ENCODE data around the gene KRTAP24-1. TPM values are rescaled to one million over a fixed set of nuclear protein-coding genes. Genes with fewer than 3 reads are reported as not detected.

KRTAP24-1 gene
- total and polyA plus RNA-seq, 8 donors, result not detected

GRCh38 chr21:30238168-30238567, 44.6 kb downstream of the KRTAP24-1 start:
- Histone ChIP-seq H3K27me3 (no peaks in the 10 kb centered on the region), H3K4me1 (no peaks in the 10 kb centered on the region), H3K36me3 (no peaks in the 10 kb centered on the region), H3K9me3 (no peaks in the 10 kb centered on the region), H3K27ac (no peak overlapping the region), H3K4me3 (no peak overlapping the region)
- intact Hi-C loops (cut with DNase I; ENCODE audit: low total_unique reads), result no loop called here
- WGBS, 5 donors, result 78 to 88% (median 81%) methylated on average over 1 of the region's 1 CpG
- no peak for TF ChIP-seq EP300 (IDR thresholded peaks at IDR 0.05)
- TF ChIP-seq POLR2A (IDR thresholded peaks at IDR 0.05), result no peak
- no peak for TF ChIP-seq CTCF (IDR thresholded peaks at IDR 0.05)
- TF ChIP-seq POLR2AphosphoS5 (IDR thresholded peaks at IDR 0.05), result no peak
- DNase-seq, result no peak

- no peaks in the 10 kb centered on the region for H3K4me1 ChIP-seq
- no peak for DNase-seq
- TF ChIP-seq EP300 (IDR thresholded peaks at IDR 0.05), result no peak
- no peak for TF ChIP-seq POLR2A (IDR thresholded peaks at IDR 0.05)
- no peak for TF ChIP-seq POLR2AphosphoS5 (IDR thresholded peaks at IDR 0.05)
- no peak for TF ChIP-seq CTCF (IDR thresholded peaks at IDR 0.05)
- H3K27me3 ChIP-seq, result no peaks in the 10 kb centered on the region
- intact Hi-C loops (cut with DNase I; ENCODE audit: low total_unique reads), result no loop called here
- 30 to 54% (median 35%) methylated on average over 2 of the region's 2 CpGs for WGBS, 5 donors
- H3K36me3 ChIP-seq, result no peaks in the 10 kb centered on the region
- H3K4me3 ChIP-seq, result no peak overlapping the region
- H3K27ac ChIP-seq, result no peak overlapping the region
- H3K9me3 ChIP-seq, result no peaks in the 10 kb centered on the region
Measured at GRCh38 chr21:30234643-30235042, 48.1 kb downstream of the KRTAP24-1 start.

- Histone ChIP-seq H3K4me1 (no peaks in the 10 kb centered on the region), H3K9me3 (no peaks in the 10 kb centered on the region), H3K27ac (no peak overlapping the region), H3K4me3 (no peak overlapping the region), H3K27me3 (no peaks in the 10 kb centered on the region), H3K36me3 (no peaks in the 10 kb centered on the region)
- TF ChIP-seq POLR2AphosphoS5 (IDR thresholded peaks at IDR 0.05) (no peak), EP300 (IDR thresholded peaks at IDR 0.05) (no peak), POLR2A (IDR thresholded peaks at IDR 0.05) (no peak), CTCF (IDR thresholded peaks at IDR 0.05) (no peak)
- intact Hi-C loops (cut with DNase I; ENCODE audit: low total_unique reads), result no loop called here
- DNase-seq, result no peak
- WGBS, 5 donors, result 63 to 73% (median 72%) methylated on average over 3 of the region's 3 CpGs
Measured at GRCh38 chr21:30234050-30234449, 48.7 kb downstream of the KRTAP24-1 start.

- H3K4me3 ChIP-seq, result no peak overlapping the region
- TF ChIP-seq CTCF (IDR thresholded peaks at IDR 0.05) (no peak), POLR2A (IDR thresholded peaks at IDR 0.05) (no peak), POLR2AphosphoS5 (IDR thresholded peaks at IDR 0.05) (no peak), EP300 (IDR thresholded peaks at IDR 0.05) (no peak)
- no peak overlapping the region for H3K27ac ChIP-seq
- H3K9me3 ChIP-seq, result no peaks in the 10 kb centered on the region
- H3K4me1 ChIP-seq, result no peaks in the 10 kb centered on the region
- intact Hi-C loops (cut with DNase I; ENCODE audit: low total_unique reads), result no loop called here
- peak in 1 of 2 donors; percentile 25 for DNase-seq
- no peaks in the 10 kb centered on the region for H3K27me3 ChIP-seq
- no peaks in the 10 kb centered on the region for H3K36me3 ChIP-seq
- WGBS, 5 donors, result 58 to 70% (median 67%) methylated on average over 2 of the region's 2 CpGs
Measured at GRCh38 chr21:30233228-30234020, 49.3 kb downstream of the KRTAP24-1 start.

Data from stomach (tissue), 9 donors.